NCI-H82 treated with DMSO at 0.1 percent for 48 hours (cell line): ENCODE measurements around the gene TMEM134.
"Not testable (repeated sequence)": the region's sequence is repeated elsewhere in the genome, so short reads cannot be mapped to it uniquely, and the experiment has no call there.

Source experiments
- DNase-seq: peaks from one replicate; lab custom pipeline; 2025; ENCODE audit not compliant: unreplicated experiment; lab: John Stamatoyannopoulos, UW

Gene TMEM134

GRCh38 chr11:67468759-67469507, at the start of gene TMEM134:
Gene TMEM134, minus strand, starts transcription at chr11:67469251. Its CDS starts 59 bp downstream, at chr11:67469192.
- peak; percentile 31 for DNase-seq

- DNase-seq: peak; percentile 13
These were observed 48.9 kb upstream of the TMEM134 start for GRCh38 chr11:67517784-67518552.

- DNase-seq: peak; percentile 39
These were observed 47.8 kb upstream of the TMEM134 start for GRCh38 chr11:67516806-67517205.

GRCh38 chr11:67514116-67514515, 45.1 kb upstream of the TMEM134 start:
- DNase-seq: no peak

GRCh38 chr11:67511558-67511957, 42.5 kb upstream of the TMEM134 start:
- not testable (repeated sequence) for DNase-seq

GRCh38 chr11:67510023-67510345, 40.9 kb upstream of the TMEM134 start:
- no peak for DNase-seq

GRCh38 chr11:67508486-67509121, 39.6 kb upstream of the TMEM134 start:
- DNase-seq: peak; percentile 85

- DNase-seq: peak; percentile 88
These were observed 38.9 kb upstream of the TMEM134 start, which contains the start of gene CDK2AP2 for GRCh38 chr11:67507864-67508485. Gene CDK2AP2, minus strand, starts transcription at chr11:67508162. Its CDS starts 80 bp downstream, at chr11:67508082.

GRCh38 chr11:67507242-67507863, 38.3 kb upstream of the TMEM134 start:
- no peak for DNase-seq

GRCh38 chr11:67506426-67507051, 37.5 kb upstream of the TMEM134 start:
- no peak for DNase-seq

GRCh38 chr11:67505605-67506396, 36.8 kb upstream of the TMEM134 start:
- DNase-seq: peak; percentile 5

GRCh38 chr11:67504950-67505581, 36.0 kb upstream of the TMEM134 start, which contains the start of gene PITPNM1:
Gene PITPNM1, minus strand, starts transcription at chr11:67505363. Its CDS starts 1,183 bp downstream, at chr11:67504180.
- DNase-seq: peak; percentile 3

- DNase-seq: no peak
These were observed 35.2 kb upstream of the TMEM134 start for GRCh38 chr11:67504005-67504949.

- peak; percentile 58 for DNase-seq
These were observed 34.3 kb upstream of the TMEM134 start for GRCh38 chr11:67503119-67504004.

GRCh38 chr11:67502328-67502979, 33.4 kb upstream of the TMEM134 start:
- DNase-seq: no peak

- no peak for DNase-seq
These were observed 32.8 kb upstream of the TMEM134 start for GRCh38 chr11:67501854-67502253.
